Stimulated activated CD8-positive, alpha-beta memory T cell treated with anti-CD3 and anti-CD28 coated beads, Interleukin-12 subunit alpha, Interleukin-12 subunit beta, amount 100 ng/mL, for 4 hours (primary cell): ENCODE measurements around the gene NUP88.

ENCODE experiments used
- DNase-seq: peaks from one replicate; pipeline ENCODE4 v3.0.0-alpha.2; 2020; ENCODE audit warnings: low read depth

The NUP88 gene

GRCh38 chr17:5355421-5356129 is 63.9 kb downstream of the NUP88 start:
- no peak for DNase-seq

GRCh38 chr17:5354886-5355415 is 64.5 kb downstream of the NUP88 start:
- no peak for DNase-seq

GRCh38 chr17:5354310-5354709 is 65.2 kb downstream of the NUP88 start:
- no peak for DNase-seq

- no peak for DNase-seq
Observed at GRCh38 chr17:5352681-5353289, 66.7 kb downstream of the NUP88 start.

- DNase-seq = no peak
Observed at GRCh38 chr17:5344914-5345313, 74.5 kb downstream of the NUP88 start.
